COLO829 (cell line): ENCODE results near the gene PPM1G.

ENCODE experiments used
- DNase-seq: peaks from one replicate; pipeline ENCODE4 v3.0.0; 2012; ENCODE audit warnings: low spot score

The PPM1G gene

GRCh38 chr2:27412419-27413152, 3.2 kb upstream of the PPM1G start:
- DNase-seq = no peak

- DNase-seq = no peak
These were observed 630 bp downstream of the PPM1G start for GRCh38 chr2:27408601-27409320.

- DNase-seq = peak; percentile 39
These were observed 1.4 kb downstream of the PPM1G start for GRCh38 chr2:27407798-27408491.

GRCh38 chr2:27400348-27401135, 8.8 kb downstream of the PPM1G start:
- no peak for DNase-seq

- no peak for DNase-seq
These were observed 10.4 kb downstream of the PPM1G start for GRCh38 chr2:27398962-27399361.

GRCh38 chr2:27393225-27393624, 16.2 kb downstream of the PPM1G start:
- DNase-seq = no peak

- DNase-seq = no peak
These were observed 18.3 kb downstream of the PPM1G start for GRCh38 chr2:27390822-27391679.

- DNase-seq = no peak
These were observed 27.7 kb downstream of the PPM1G start for GRCh38 chr2:27381577-27382181.

- peak; percentile 82 for DNase-seq
These were observed 28.5 kb downstream of the PPM1G start, which contains the start of gene ZNF513 for GRCh38 chr2:27380626-27381545. Gene ZNF513 (minus strand): TSS chr2:27380734. CDS start chr2:27380526, 208 bp downstream.

- DNase-seq = no peak
These were observed 29.4 kb downstream of the PPM1G start for GRCh38 chr2:27379836-27380625.

- no peak for DNase-seq
These were observed 30.0 kb downstream of the PPM1G start for GRCh38 chr2:27379383-27379835.

- DNase-seq = no peak
These were observed 30.5 kb downstream of the PPM1G start for GRCh38 chr2:27378809-27379290.

- DNase-seq = no peak
These were observed 31.1 kb downstream of the PPM1G start for GRCh38 chr2:27378096-27378808.

GRCh38 chr2:27377618-27378095, 31.7 kb downstream of the PPM1G start:
- DNase-seq = no peak

GRCh38 chr2:27376866-27377617, 32.3 kb downstream of the PPM1G start:
- DNase-seq = no peak

- no peak for DNase-seq
These were observed 33.1 kb downstream of the PPM1G start for GRCh38 chr2:27376151-27376865.
